Stimulated activated CD8-positive, alpha-beta memory T cell treated with anti-CD3 and anti-CD28 coated beads, Interleukin-2, amount 100 ng/mL, for 48 hours (primary cell): ENCODE measurements around the gene LMF1.

ENCODE experiments used
- DNase-seq, 2 donors: peaks; one replicate each; pipeline ENCODE4 v3.0.0-alpha.2; 2020; ENCODE audit warnings: low read depth in 2 of 2

Gene LMF1

GRCh38 chr16:912684-913613 is 57.8 kb downstream of the LMF1 start:
- DNase-seq: no peak

- DNase-seq: no peak
Observed at GRCh38 chr16:912322-912683, 58.5 kb downstream of the LMF1 start.

- DNase-seq: no peak
Observed at GRCh38 chr16:911604-912321, 59.0 kb downstream of the LMF1 start.

- DNase-seq: no peak
Observed at GRCh38 chr16:911101-911500, 59.7 kb downstream of the LMF1 start.

- DNase-seq: no peak
Observed at GRCh38 chr16:910181-910580, 60.6 kb downstream of the LMF1 start.

GRCh38 chr16:909281-910000 is 61.3 kb downstream of the LMF1 start:
- no peak for DNase-seq

- DNase-seq: no peak
Observed at GRCh38 chr16:908526-909155, 62.1 kb downstream of the LMF1 start.

GRCh38 chr16:907842-908241 is 62.9 kb downstream of the LMF1 start:
- no peak for DNase-seq

- DNase-seq: no peak
Observed at GRCh38 chr16:907361-907760, 63.4 kb downstream of the LMF1 start.

GRCh38 chr16:906296-906695 is 64.5 kb downstream of the LMF1 start:
- no peak for DNase-seq

GRCh38 chr16:901715-902601 is 68.8 kb downstream of the LMF1 start:
- DNase-seq: no peak

- no peak for DNase-seq
Observed at GRCh38 chr16:901149-901548, 69.6 kb downstream of the LMF1 start.

GRCh38 chr16:900211-900610 is 70.6 kb downstream of the LMF1 start:
- DNase-seq: no peak

GRCh38 chr16:899683-900060 is 71.1 kb downstream of the LMF1 start:
- DNase-seq: no peak

GRCh38 chr16:898761-899682 is 71.8 kb downstream of the LMF1 start:
- DNase-seq: no peak

- no peak for DNase-seq
Observed at GRCh38 chr16:898216-898615, 72.6 kb downstream of the LMF1 start.

GRCh38 chr16:897701-898100 is 73.1 kb downstream of the LMF1 start:
- no peak for DNase-seq

GRCh38 chr16:897200-897543 is 73.6 kb downstream of the LMF1 start:
- no peak for DNase-seq

- DNase-seq: no peak
Observed at GRCh38 chr16:896261-897199, 74.3 kb downstream of the LMF1 start.
